Epithelial cell of umbilical artery (primary cell): ENCODE results near the gene HS1BP3. TPM values are rescaled to one million over a fixed set of nuclear protein-coding genes. Genes with fewer than 3 reads are reported as not detected.

Experiments used
- total RNA-seq: library from RNA; depleted of rRNA; stranded (reverse); fragments of >200 nt; gene quantifications from 2 replicates; pipeline ENCODE4 v1.2.3, GENCODE V29; 2014

The HS1BP3 gene
- total RNA-seq: 19.8 and 22.9 TPM in 2 replicates

GRCh38 chr2:20650877-20651730, at the start of gene HS1BP3:
HS1BP3 (minus strand) TSS chr2:20651098; CDS start chr2:20651063, 35 bp downstream.

DNA sequence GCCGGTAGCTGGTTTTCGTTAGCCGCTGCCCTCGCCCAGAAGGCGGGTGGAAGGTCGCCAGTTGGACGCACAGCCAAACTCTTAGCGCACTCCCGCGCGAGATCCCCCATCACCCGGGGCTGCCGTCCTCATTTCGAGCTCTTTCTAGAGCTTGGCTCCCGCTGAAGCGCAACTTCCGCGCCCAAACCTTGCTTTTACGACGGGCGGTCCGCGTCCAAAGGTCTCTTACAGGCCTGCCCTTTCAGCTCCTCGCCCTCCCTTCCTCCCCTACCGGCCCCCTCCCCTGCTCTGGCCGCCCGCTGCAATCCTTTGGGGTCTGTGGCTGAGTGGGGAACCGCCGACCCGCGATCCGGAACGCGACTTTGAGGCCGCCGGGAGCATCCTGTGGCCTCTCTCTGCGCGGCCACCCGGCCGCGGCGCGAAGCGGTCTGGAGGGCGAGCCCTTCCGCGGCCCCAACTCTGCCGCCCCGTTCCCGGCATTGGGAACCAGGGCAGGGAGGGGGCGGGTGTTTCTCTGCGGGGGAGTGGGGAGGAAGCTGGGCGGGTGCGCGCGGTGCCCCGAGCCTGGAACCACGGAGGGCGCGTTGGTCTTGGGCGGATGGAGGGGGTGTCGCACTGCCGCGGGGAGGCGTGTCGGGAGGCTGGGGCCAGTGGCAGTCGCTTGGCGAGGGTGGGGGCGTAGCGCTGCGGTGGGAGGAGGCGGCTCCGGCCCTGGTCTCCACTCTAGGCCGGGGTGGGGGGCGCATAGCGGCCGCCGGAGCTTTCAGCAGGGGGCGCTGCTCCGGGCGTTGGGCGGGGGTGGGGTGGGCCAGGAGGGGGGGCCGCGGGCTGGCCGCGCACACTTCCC, 15.6 kb upstream of the HS1BP3 start, which contains the start of gene GDF7:
GDF7 (plus strand) TSS at position 841 of the 847 bp plus-strand sequence. CDS start 96 bp downstream, outside the sequence.

Other genes with a start within 250 kb of the HS1BP3 start
- gene RHOB, start 204.0 kb downstream of the HS1BP3 start, total RNA-seq: 850 and 995 TPM in 2 replicates
- gene GDF7, start 16.0 kb upstream of the HS1BP3 start, total RNA-seq: 5.5 and 36.8 TPM in 2 replicates
- 17.9 and 27.2 TPM in 2 replicates for gene LDAH, start 172.0 kb upstream of the HS1BP3 start, total RNA-seq